ENCODE measurements around the gene TBC1D9. TPM values are rescaled to one million over a fixed set of nuclear protein-coding genes. Genes with fewer than 3 reads are reported as not detected.

TBC1D9 gene
- total and polyA plus RNA-seq, 8 donors = 4.9 to 38.2 (median 12.2) TPM

DNA sequence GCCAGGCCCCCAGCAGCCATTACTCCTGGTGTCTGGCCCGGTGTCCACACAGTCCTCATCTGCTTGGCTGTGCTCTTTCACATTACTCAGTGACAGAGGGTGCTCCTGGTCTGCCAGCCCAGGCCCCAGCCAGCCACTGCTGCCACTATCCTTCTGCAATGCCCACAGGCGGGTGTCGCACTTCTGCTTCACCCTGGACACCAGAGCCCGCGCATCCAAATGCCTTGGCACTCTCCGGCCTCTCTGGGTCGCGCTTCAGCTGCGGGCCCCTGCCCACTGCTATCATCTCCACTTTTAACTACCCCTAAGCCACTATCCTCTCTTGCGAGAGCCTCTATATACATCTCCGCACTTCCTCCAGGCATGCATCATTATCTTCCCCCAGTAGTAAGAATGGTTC is 111.0 kb downstream of the TBC1D9 start:
- peaks cover 0 to 13% (median 7%) of the 10 kb centered on the region in 4 donors for H3K4me1 ChIP-seq
- no peak for DNase-seq

GRCh38 chr4:140644470-140645185 is 111.6 kb downstream of the TBC1D9 start:
- peaks cover 0 to 51% (median 44%) of the 10 kb centered on the region in 4 donors for H3K36me3 ChIP-seq
- no peak for DNase-seq
- no peaks in the 10 kb centered on the region for H3K27me3 ChIP-seq
- H3K4me1 ChIP-seq = peaks cover 0 to 13% (median 7%) of the 10 kb centered on the region in 4 donors
- WGBS, 5 donors = 88 to 97% (median 96%) methylated on average over 18 to 25 of the region's 25 CpGs
- H3K4me3 ChIP-seq = no peak overlapping the region
- H3K9me3 ChIP-seq = no peaks in the 10 kb centered on the region
- intact Hi-C loops (cut with DNase I; ENCODE audit: low total_unique reads) = no loop called here
- H3K27ac ChIP-seq = no peak overlapping the region
- TF ChIP-seq POLR2A (IDR thresholded peaks at IDR 0.05) (no peak), CTCF (IDR thresholded peaks at IDR 0.05) (no peak), POLR2AphosphoS5 (IDR thresholded peaks at IDR 0.05) (no peak), EP300 (IDR thresholded peaks at IDR 0.05) (no peak)

More for the DNA sequence above, 111.0 kb downstream of the TBC1D9 start:
- intact Hi-C loops (cut with DNase I; ENCODE audit: low total_unique reads) = no loop called here
- Histone ChIP-seq H3K27me3 (no peaks in the 10 kb centered on the region), H3K27ac (no peak overlapping the region), H3K9me3 (no peaks in the 10 kb centered on the region), H3K36me3 (peaks cover 0 to 56% (median 46%) of the 10 kb centered on the region in 4 donors), H3K4me3 (no peak overlapping the region)
- WGBS, 5 donors = 97 to 98% (median 97%) methylated on average over 11 of the region's 11 CpGs
- TF ChIP-seq POLR2AphosphoS5 (IDR thresholded peaks at IDR 0.05) (no peak), CTCF (IDR thresholded peaks at IDR 0.05) (no peak), POLR2A (IDR thresholded peaks at IDR 0.05) (no peak), EP300 (IDR thresholded peaks at IDR 0.05) (no peak)

GRCh38 chr4:140643571-140644055 is 112.6 kb downstream of the TBC1D9 start:
- intact Hi-C loops (cut with DNase I; ENCODE audit: low total_unique reads) = no loop called here
- no peak overlapping the region for H3K4me3 ChIP-seq
- peaks cover 0 to 13% (median 7%) of the 10 kb centered on the region in 4 donors for H3K4me1 ChIP-seq
- DNase-seq = no peak
- 97 to 100% (median 99%) methylated on average over 16 to 33 of the region's 33 CpGs for WGBS, 5 donors
- TF ChIP-seq POLR2AphosphoS5 (IDR thresholded peaks at IDR 0.05) = no peak
- TF ChIP-seq CTCF (IDR thresholded peaks at IDR 0.05) = no peak
- TF ChIP-seq EP300 (IDR thresholded peaks at IDR 0.05) = no peak
- no peak for TF ChIP-seq POLR2A (IDR thresholded peaks at IDR 0.05)
- H3K36me3 ChIP-seq = peaks cover 3 to 52% (median 45%) of the 10 kb centered on the region in 4 donors
- H3K27ac ChIP-seq = no peak overlapping the region
- no peaks in the 10 kb centered on the region for H3K27me3 ChIP-seq
- no peaks in the 10 kb centered on the region for H3K9me3 ChIP-seq

DNA sequence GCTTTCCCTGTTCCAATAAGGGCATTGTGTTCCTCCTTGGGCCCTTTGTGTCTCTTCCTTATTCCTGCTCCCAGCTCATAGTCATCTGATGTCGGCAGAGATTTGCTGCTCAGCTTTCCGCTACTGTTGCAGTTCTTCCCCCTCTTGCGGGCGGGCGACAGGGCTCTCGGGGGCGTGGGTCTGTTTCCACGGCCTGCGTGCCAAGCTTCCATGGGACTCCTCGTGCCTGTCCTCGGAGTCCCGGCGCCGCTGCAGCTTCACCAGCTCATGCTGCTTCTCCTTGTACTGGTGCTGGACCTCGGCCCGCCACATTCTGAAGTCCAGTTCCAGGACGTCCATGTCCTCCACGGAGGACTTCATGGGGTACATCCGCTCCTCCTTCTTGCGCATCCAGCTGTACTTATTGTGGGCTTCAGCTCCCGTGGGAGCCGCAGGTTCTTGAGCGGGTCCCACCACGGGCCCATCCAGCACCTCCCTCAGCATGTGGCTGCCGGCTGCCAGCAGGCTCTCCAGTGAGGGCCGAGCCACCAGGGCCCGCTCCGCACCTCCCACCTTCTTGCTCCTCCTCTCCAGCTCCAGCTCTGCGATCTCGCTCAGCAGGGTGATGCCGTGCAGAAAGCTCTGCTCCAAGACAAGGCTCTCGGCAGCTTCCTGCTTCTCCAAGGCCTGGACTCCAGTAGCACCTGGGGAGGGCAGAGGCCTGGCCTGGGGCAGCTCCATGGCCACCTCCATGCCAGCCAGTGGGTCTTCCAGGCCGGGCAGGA is 113.3 kb downstream of the TBC1D9 start:
- Histone ChIP-seq H3K27me3 (no peaks in the 10 kb centered on the region), H3K27ac (no peak overlapping the region), H3K4me1 (peaks cover 0 to 13% (median 7%) of the 10 kb centered on the region in 4 donors), H3K36me3 (peaks cover 3 to 53% (median 46%) of the 10 kb centered on the region in 4 donors), H3K4me3 (no peak overlapping the region), H3K9me3 (no peaks in the 10 kb centered on the region)
- 93 to 97% (median 96%) methylated on average over 25 to 33 of the region's 33 CpGs for WGBS, 5 donors
- no peak for TF ChIP-seq EP300 (IDR thresholded peaks at IDR 0.05)
- no peak for TF ChIP-seq POLR2AphosphoS5 (IDR thresholded peaks at IDR 0.05)
- TF ChIP-seq POLR2A (IDR thresholded peaks at IDR 0.05) = no peak
- no peak for TF ChIP-seq CTCF (IDR thresholded peaks at IDR 0.05)
- intact Hi-C loops (cut with DNase I; ENCODE audit: low total_unique reads) = no loop called here
- DNase-seq = no peak
